ENCODE data around the gene VSIG8.
"Not testable (repeated sequence)": the region's sequence is repeated elsewhere in the genome, so short reads cannot be mapped to it uniquely, and the experiment has no call there.

- not testable (repeated sequence) for TF ChIP-seq ZNF140 (CRISPR knock-in tag; IDR thresholded peaks at IDR 0.05); AFF4 (CRISPR knock-in tag; IDR thresholded peaks at IDR 0.05); CTCF (IDR thresholded peaks at IDR 0.05 in 2 of 3, conservative IDR thresholded peaks at IDR 0.05 in 1 of 3; ENCODE audit: insufficient read depth in 2 of 3, low read depth in 1 of 3, low read length in 3 of 3); ZFP36 (IDR thresholded peaks at IDR 0.05; ENCODE audit: low read depth, low read length, partially characterized antibody); MAFK (IDR thresholded peaks at IDR 0.05; ENCODE audit: low read length); ELF4 (CRISPR knock-in tag; IDR thresholded peaks at IDR 0.05); NFXL1 (CRISPR knock-in tag; IDR thresholded peaks at IDR 0.05); ELK1 (CRISPR knock-in tag; IDR thresholded peaks at IDR 0.05); ZNF561 (CRISPR knock-in tag; conservative IDR thresholded peaks at IDR 0.05); DNMT1 (IDR thresholded peaks at IDR 0.05); SMARCB1 (IDR thresholded peaks at IDR 0.05; ENCODE audit: insufficient read length, low read depth); POLR2A (conservative IDR thresholded peaks at IDR 0.05); XRCC3 (IDR thresholded peaks at IDR 0.05); HNRNPUL1 (IDR thresholded peaks at IDR 0.05; ENCODE audit: low read length)
These were observed 37.2 kb upstream of the VSIG8 start for GRCh38 chr1:159899634-159900033.

All from K562 (cell line).